A673 (cell line): ENCODE measurements around the gene RBM17. TPM values are rescaled to one million over a fixed set of nuclear protein-coding genes. Genes with fewer than 3 reads are reported as not detected.

Experiments
- BruUV-seq: library from RNA; stranded (reverse); fragments of 400-500 nt; replicated peaks from 2 replicates; lab custom pipeline; 2021; lab: Mats Ljungman, UMichigan
- CTCF ChIA-PET: fragments of 300-600 bp; sonication (Branson Sonifier 250); formaldehyde crosslinking; loops from one replicate; lab custom pipeline; 2022; ENCODE audit warnings: antibody characterized with exemption; lab: Charles Lee
- POLR2A ChIA-PET: fragments of 300-600 bp; sonication (Branson Sonifier 250); formaldehyde crosslinking; loops from one replicate; lab custom pipeline; 2022; ENCODE audit warnings: antibody characterized with exemption; ENCODE audit not compliant: low non-redundant PET; lab: Charles Lee
- DNase-seq: peaks from one replicate; pipeline ENCODE4 v3.0.0-alpha.2; 2015; ENCODE audit warnings: low spot score
- H3K27ac ChIP-seq: fragments of 200-600 bp; sonication (generic); 2 replicates; pipeline ENCODE4 v1.5.1; 2016; ENCODE audit warnings: mixed run types, low read depth, mild to moderate bottlenecking, mixed read lengths, antibody characterized with exemption, low read length; ENCODE audit not compliant: poor library complexity, severe bottlenecking
- H3K27me3 ChIP-seq: fragments of 200-600 bp; sonication (generic); replicated peaks from 2 replicates; pipeline ENCODE4 v1.6.1; 2017; ENCODE audit warnings: mixed run types, low read depth, mild to moderate bottlenecking, mixed read lengths, antibody characterized with exemption, low read length; ENCODE audit not compliant: insufficient read depth, poor library complexity
- H3K36me3 ChIP-seq: fragments of 200-600 bp; sonication (generic); 2 replicates; pipeline ENCODE4 v1.6.1; 2016; ENCODE audit warnings: mixed run types, mild to moderate bottlenecking, mixed read lengths, antibody characterized with exemption, low read length; ENCODE audit not compliant: insufficient read depth, poor library complexity, severe bottlenecking
- H3K4me1 ChIP-seq: fragments of 200-600 bp; sonication (generic); 2 replicates; pipeline ENCODE4 v1.6.1; 2017; ENCODE audit warnings: mixed run types, mild to moderate bottlenecking, mixed read lengths, antibody characterized with exemption, low read length; ENCODE audit not compliant: insufficient read depth, poor library complexity, severe bottlenecking
- H3K4me3 ChIP-seq: fragments of 200-600 bp; sonication (generic); 2 replicates; pipeline ENCODE4 v1.5.1; 2016; ENCODE audit warnings: low read depth, mixed run types, mild to moderate bottlenecking, mixed read lengths, low read length; ENCODE audit not compliant: poor library complexity, severe bottlenecking
- H3K9me3 ChIP-seq: fragments of 200-600 bp; sonication (generic); 2 replicates; pipeline ENCODE4 v1.6.1; 2016; ENCODE audit warnings: mixed run types, low read depth, mild to moderate bottlenecking, mixed read lengths, antibody characterized with exemption, low read length; ENCODE audit not compliant: poor library complexity, severe bottlenecking
- EZH2 ChIP-seq: fragments of 200-600 bp; sonication (generic); IDR thresholded peaks from 2 replicates; pipeline ENCODE4 v1.6.1; 2017; ENCODE audit warnings: borderline replicate concordance, low read depth, mild to moderate bottlenecking, mixed read lengths, antibody characterized with exemption, low read length; ENCODE audit not compliant: poor library complexity, severe bottlenecking
- intact Hi-C: fragments of 100-400 bp; cut with micrococcal nuclease; formaldehyde crosslinking; loops from one replicate; pipeline ENCODE4 v1.10.0; 2022; ENCODE audit not compliant: unreplicated experiment
- total RNA-seq: library from RNA; stranded (reverse); gene quantifications from 2 replicates; pipeline ENCODE4 v1.2.3, GENCODE V29; 2021
- TF ChIP-seq, protein P1 (sequence below): fragments of 300-800, 200-600 bp; sonication (generic); conservative IDR thresholded peaks from 2 replicates; pipeline ENCODE4 v1.5.1; 2017; ENCODE audit warnings: low read depth, mild to moderate bottlenecking, antibody characterized with exemption, low read length, moderate library complexity, mixed read lengths

RBM17 gene
- total RNA-seq, 1 experiment from 2014 or later, result 195 TPM

DNA sequence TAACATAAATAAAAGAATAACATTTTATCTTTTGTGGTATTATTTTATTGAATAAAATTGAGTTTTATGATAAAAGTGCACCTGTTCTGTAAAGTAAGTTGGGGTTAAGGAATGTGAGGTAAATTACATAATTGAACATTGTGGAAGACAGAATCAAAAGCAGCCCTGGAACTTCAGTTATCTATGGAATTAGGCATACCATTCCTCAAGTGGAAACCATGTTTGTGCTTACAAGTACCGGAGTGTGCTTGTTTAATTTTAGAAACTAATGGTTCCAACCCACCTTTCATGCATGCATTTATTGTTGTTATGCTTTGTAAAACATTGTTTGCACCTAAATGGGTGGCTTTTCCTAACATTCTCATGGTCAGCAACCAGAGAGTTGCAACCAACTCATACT, 28.0 kb downstream of the RBM17 start:
- Histone ChIP-seq H3K27ac (no peak overlapping the region), H3K4me1 (no peaks in the 10 kb centered on the region), H3K4me3 (no peak overlapping the region), H3K9me3 (no peaks in the 10 kb centered on the region), H3K36me3 (peaks cover 48% of the 10 kb centered on the region), H3K27me3 (no peaks in the 10 kb centered on the region)
- POLR2A ChIA-PET, result interaction anchor here (0.6 kb wide), 1 partner anchor 60 kb away, joined by 3 read pairs; no protein-coding TSS in a partner anchor
- no peak for DNase-seq
- intact Hi-C loops, result no loop called here
- BruUV-seq, result no TSS peak
- CTCF ChIA-PET, result no interaction called here
- TF ChIP-seq, protein P1, sequence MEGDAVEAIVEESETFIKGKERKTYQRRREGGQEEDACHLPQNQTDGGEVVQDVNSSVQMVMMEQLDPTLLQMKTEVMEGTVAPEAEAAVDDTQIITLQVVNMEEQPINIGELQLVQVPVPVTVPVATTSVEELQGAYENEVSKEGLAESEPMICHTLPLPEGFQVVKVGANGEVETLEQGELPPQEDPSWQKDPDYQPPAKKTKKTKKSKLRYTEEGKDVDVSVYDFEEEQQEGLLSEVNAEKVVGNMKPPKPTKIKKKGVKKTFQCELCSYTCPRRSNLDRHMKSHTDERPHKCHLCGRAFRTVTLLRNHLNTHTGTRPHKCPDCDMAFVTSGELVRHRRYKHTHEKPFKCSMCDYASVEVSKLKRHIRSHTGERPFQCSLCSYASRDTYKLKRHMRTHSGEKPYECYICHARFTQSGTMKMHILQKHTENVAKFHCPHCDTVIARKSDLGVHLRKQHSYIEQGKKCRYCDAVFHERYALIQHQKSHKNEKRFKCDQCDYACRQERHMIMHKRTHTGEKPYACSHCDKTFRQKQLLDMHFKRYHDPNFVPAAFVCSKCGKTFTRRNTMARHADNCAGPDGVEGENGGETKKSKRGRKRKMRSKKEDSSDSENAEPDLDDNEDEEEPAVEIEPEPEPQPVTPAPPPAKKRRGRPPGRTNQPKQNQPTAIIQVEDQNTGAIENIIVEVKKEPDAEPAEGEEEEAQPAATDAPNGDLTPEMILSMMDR, result no peak
- TF ChIP-seq EZH2, result no peak

DNA sequence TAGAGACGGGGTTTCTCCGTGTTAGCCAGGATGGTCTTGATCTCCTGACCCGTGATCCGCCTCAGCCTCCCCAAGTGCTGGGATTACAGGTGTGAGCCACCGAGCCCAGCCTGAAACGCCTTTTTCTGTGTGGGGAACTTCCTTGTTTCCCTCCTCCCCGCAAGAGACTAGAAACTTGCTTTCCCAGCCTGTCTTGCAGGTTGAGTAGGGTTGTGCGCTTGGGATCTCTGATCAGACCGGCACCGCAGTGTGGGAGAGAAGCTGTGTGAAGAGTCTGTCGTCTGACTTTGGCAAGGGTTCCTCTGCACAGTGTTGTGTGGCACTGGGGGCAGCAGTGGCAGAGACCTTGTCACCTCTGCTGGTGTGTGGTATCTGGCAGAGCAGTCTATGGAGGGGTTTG, 28.9 kb downstream of the RBM17 start:
- no TSS peak for BruUV-seq
- no peak for TF ChIP-seq EZH2
- TF ChIP-seq, protein P1, result no peak
- no peak overlapping the region for H3K27ac ChIP-seq
- peaks cover 39% of the 10 kb centered on the region for H3K36me3 ChIP-seq
- no peaks in the 10 kb centered on the region for H3K9me3 ChIP-seq
- POLR2A ChIA-PET, result no interaction called here
- H3K27me3 ChIP-seq, result no peaks in the 10 kb centered on the region
- CTCF ChIA-PET, result no interaction called here
- intact Hi-C loops, result no loop called here
- no peak for DNase-seq
- no peak overlapping the region for H3K4me3 ChIP-seq
- H3K4me1 ChIP-seq, result no peaks in the 10 kb centered on the region

DNA sequence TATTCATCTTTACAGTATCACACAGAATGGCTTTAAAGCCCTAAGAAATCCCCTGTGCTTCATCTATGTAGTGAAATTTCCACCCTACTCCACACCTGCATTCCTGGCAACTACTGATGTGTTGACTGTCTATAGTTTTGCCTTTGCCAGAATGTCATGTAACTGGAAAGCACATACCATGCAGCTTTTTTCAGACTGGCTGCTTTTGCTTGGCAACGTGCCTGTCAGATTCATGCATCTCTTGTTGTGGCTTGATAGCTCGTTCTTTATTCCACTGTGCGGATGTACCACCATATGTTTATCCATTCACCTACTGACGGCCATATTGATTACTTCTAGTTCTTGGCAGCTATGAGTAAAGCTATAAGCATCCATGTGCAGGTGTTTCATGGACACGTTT, 30.6 kb downstream of the RBM17 start:
- ChIA-PET CTCF (no interaction called here), POLR2A (no interaction called here)
- intact Hi-C loops, result no loop called here
- no peaks in the 10 kb centered on the region for H3K9me3 ChIP-seq
- H3K4me1 ChIP-seq, result no peaks in the 10 kb centered on the region
- no TSS peak for BruUV-seq
- H3K36me3 ChIP-seq, result peaks cover 22% of the 10 kb centered on the region
- no peaks in the 10 kb centered on the region for H3K27me3 ChIP-seq
- no peak for TF ChIP-seq EZH2
- TF ChIP-seq, protein P1, result no peak
- H3K4me3 ChIP-seq, result no peak overlapping the region
- no peak for DNase-seq
- H3K27ac ChIP-seq, result no peak overlapping the region
